H1 (cell line): ENCODE data around the gene CDKN2AIP. TPM values are rescaled to one million over a fixed set of nuclear protein-coding genes. Genes with fewer than 3 reads are reported as not detected.

Experiments
- CTCF ChIA-PET: fragments of 300-600 bp; sonication (Branson Sonifier 250); formaldehyde crosslinking; loops from one replicate; lab custom pipeline; 2021; ENCODE audit not compliant: partially characterized antibody; lab: Charles Lee
- POLR2A ChIA-PET: fragments of 300-600 bp; sonication (Branson Sonifier 250); formaldehyde crosslinking; loops from one replicate; lab custom pipeline; 2021; ENCODE audit warnings: inconsistent platforms; ENCODE audit not compliant: partially characterized antibody; lab: Charles Lee
- DNase-seq, 2 experiments: peaks; one replicate each; pipeline versions ENCODE4 v3.0.0 to v3.0.0-alpha.2; 2010 to 2022; ENCODE audit warnings: low spot score in 2 of 2, low read depth in 1 of 2, mixed read lengths in 1 of 2
- FAIRE-seq: peaks from 2 replicates; lab custom pipeline; 2011; peaks lifted over from hg19 to GRCh38; lab: Jason Lieb, UNC
- H2AFZ ChIP-seq: 2 replicates; pipeline ENCODE4 v1.8.1; 2012; ENCODE audit warnings: low read length, inconsistent platforms
- H2AK5ac ChIP-seq: 2 replicates; pipeline ENCODE4 v1.6.1; 2013; ENCODE audit warnings: low read depth, low read length
- H2BK120ac ChIP-seq: replicated peaks from 2 replicates; pipeline ENCODE3; 2013; ENCODE audit warnings: low read depth, low read length, inconsistent platforms
- H2BK12ac ChIP-seq: 2 replicates; pipeline ENCODE4 v1.6.1; 2013; ENCODE audit warnings: low read depth, low read length
- H2BK15ac ChIP-seq: 2 replicates; pipeline ENCODE4 v1.6.1; 2013; ENCODE audit warnings: low read length
- H2BK20ac ChIP-seq: 2 replicates; pipeline ENCODE4 v1.6.1; 2013; ENCODE audit warnings: low read length
- H2BK5ac ChIP-seq: 2 replicates; pipeline ENCODE4 v1.6.1; 2013; ENCODE audit warnings: low read depth, low read length
- H3K14ac ChIP-seq: 2 replicates; pipeline ENCODE4 v1.6.1; 2013; ENCODE audit warnings: inconsistent platforms; ENCODE audit not compliant: insufficient read length
- H3K18ac ChIP-seq: 2 replicates; pipeline ENCODE4 v1.6.1; 2013; ENCODE audit warnings: low read length; ENCODE audit errors: extremely low read depth
- H3K23ac ChIP-seq: 2 replicates; pipeline ENCODE4 v1.6.1; 2013; ENCODE audit warnings: inconsistent platforms; ENCODE audit not compliant: insufficient read length
- H3K23me2 ChIP-seq: 2 replicates; pipeline ENCODE4 v1.6.1; 2013; ENCODE audit warnings: low read depth, low read length
- H3K27ac ChIP-seq: 2 replicates; pipeline ENCODE4 v1.6.1; 2011; ENCODE audit warnings: low read depth, low read length, inconsistent platforms
- H3K27me3 ChIP-seq, 4 experiments: replicated peaks in 1 of 4; 1 replicate in 1 of 4; 2 replicates in 3 of 4; pipeline versions ENCODE4 v1.6.1 to v1.8.1; 2011 to 2013; ENCODE audit warnings: low read length in 3 of 4, mild to moderate bottlenecking in 3 of 4, inconsistent platforms in 2 of 4, mixed read lengths in 2 of 4, moderate library complexity in 1 of 4; ENCODE audit not compliant: control insufficient read depth in 3 of 4, insufficient read depth in 3 of 4; ENCODE audit errors: extremely low read depth in 1 of 4
- H3K36me3 ChIP-seq, 4 experiments: 2 replicates each; pipeline versions ENCODE4 v1.6.1 to v1.8.1; 2011 to 2013; ENCODE audit warnings: mild to moderate bottlenecking in 4 of 4, low read length in 3 of 4, moderate library complexity in 2 of 4, control low read depth in 1 of 4, inconsistent platforms in 1 of 4; ENCODE audit not compliant: insufficient read depth in 4 of 4, control insufficient read depth in 2 of 4
- H3K4ac ChIP-seq: replicated peaks from 2 replicates; pipeline ENCODE3; 2013; ENCODE audit warnings: low read length, low read depth, mixed read lengths, inconsistent platforms; ENCODE audit not compliant: insufficient read length
- H3K4me1 ChIP-seq, 4 experiments: replicated peaks in 1 of 4; 1 replicate in 1 of 4; 2 replicates in 3 of 4; pipeline versions ENCODE4 v1.6.1 to v1.8.1; 2011 to 2013; ENCODE audit warnings: low read length in 3 of 4, inconsistent platforms in 2 of 4, mixed read lengths in 1 of 4; ENCODE audit not compliant: insufficient read depth in 4 of 4, control insufficient read depth in 3 of 4
- H3K4me2 ChIP-seq, 2 experiments: 2 replicates each; pipeline versions ENCODE4 v1.6.1 to v1.8.1; 2011 to 2013; ENCODE audit warnings: low read depth in 2 of 2, low read length in 2 of 2, control low read depth in 1 of 2, inconsistent platforms in 1 of 2, mild to moderate bottlenecking in 1 of 2; ENCODE audit not compliant: insufficient read depth in 1 of 2
- H3K4me3 ChIP-seq, 4 experiments: fragments of 200-600, 300-600 bp in 1 of 4; sonication (generic), shearing (Covaris generic), sonication (Bioruptor Twin) in 1 of 4; 2 replicates each; pipeline versions ENCODE4 v1.5.1 to v1.8.1; 2011 to 2016; ENCODE audit warnings: low read length in 4 of 4, low read depth in 3 of 4, control low read depth in 2 of 4, inconsistent platforms in 2 of 4, mild to moderate bottlenecking in 2 of 4, mixed read lengths in 1 of 4, moderate library complexity in 1 of 4; ENCODE audit not compliant: insufficient read depth in 2 of 4; ENCODE audit errors: extremely low read depth in 1 of 4
- H3K56ac ChIP-seq: replicated peaks from 2 replicates; pipeline ENCODE3; 2013; ENCODE audit warnings: low read depth, mild to moderate bottlenecking, mixed read lengths, low read length, inconsistent platforms; ENCODE audit not compliant: insufficient read length
- H3K79me1 ChIP-seq: 2 replicates; pipeline ENCODE4 v1.6.1; 2013; ENCODE audit warnings: low read depth, low read length, control low read depth
- H3K79me2 ChIP-seq, 2 experiments: 2 replicates each; pipeline versions ENCODE4 v1.6.1 to v1.8.1; 2012 to 2013; ENCODE audit warnings: low read length in 2 of 2, mild to moderate bottlenecking in 2 of 2, inconsistent platforms in 1 of 2; ENCODE audit not compliant: insufficient read depth in 2 of 2, control insufficient read depth in 1 of 2
- H3K9ac ChIP-seq, 4 experiments: replicated peaks in 1 of 4; 1 replicate in 1 of 4; 2 replicates in 3 of 4; pipeline versions ENCODE4 v1.6.1 to v1.8.1; 2011 to 2013; ENCODE audit warnings: low read depth in 3 of 4, low read length in 3 of 4, control low read depth in 2 of 4, mild to moderate bottlenecking in 2 of 4, moderate library complexity in 2 of 4, inconsistent platforms in 1 of 4; ENCODE audit errors: extremely low read depth in 1 of 4
- H3K9me3 ChIP-seq, 2 experiments: 2 replicates each; pipeline versions ENCODE4 v1.6.1 to v1.8.1; 2012 to 2013; ENCODE audit warnings: mild to moderate bottlenecking in 2 of 2, moderate library complexity in 2 of 2, control low read depth in 1 of 2, inconsistent platforms in 1 of 2, low read depth in 1 of 2, low read length in 1 of 2, mixed read lengths in 1 of 2; ENCODE audit not compliant: insufficient read depth in 2 of 2
- H4K20me1 ChIP-seq, 2 experiments: replicated peaks in 1 of 2; 2 replicates each; pipeline versions ENCODE3 to v1.8.1; 2011 to 2013; ENCODE audit warnings: inconsistent platforms in 2 of 2, low read length in 2 of 2, mild to moderate bottlenecking in 1 of 2; ENCODE audit not compliant: insufficient read depth in 2 of 2, control insufficient read depth in 1 of 2
- H4K5ac ChIP-seq: 2 replicates; pipeline ENCODE4 v1.6.1; 2013; ENCODE audit warnings: low read length, low read depth, mixed read lengths, inconsistent platforms; ENCODE audit not compliant: insufficient read length
- H4K8ac ChIP-seq: 2 replicates; pipeline ENCODE4 v1.8.0; 2013; ENCODE audit warnings: mild to moderate bottlenecking, moderate library complexity, low read length, inconsistent platforms; ENCODE audit not compliant: insufficient read depth; ENCODE audit errors: extremely low read depth
- H4K91ac ChIP-seq: replicated peaks from 2 replicates; pipeline ENCODE3; 2013; ENCODE audit warnings: low read length, mixed read lengths, inconsistent platforms; ENCODE audit not compliant: insufficient read length
- ATF3 ChIP-seq: IDR thresholded peaks from 2 replicates; pipeline ENCODE4 v1.6.1; 2011; ENCODE audit warnings: low read depth, mild to moderate bottlenecking, low read length; ENCODE audit not compliant: insufficient read depth
- WGBS, 2 experiments: shearing (Covaris generic) in 1 of 2; methylation state at CpG; one replicate each; pipeline versions ENCODE4 v1.1.6 to v1.1.7; 2013 to 2015; ENCODE audit warnings: low lambda C conversion rate in 2 of 2, mixed read lengths in 2 of 2, inconsistent platforms in 1 of 2, low coverage in 1 of 2, missing lambda C conversion rate in 1 of 2; ENCODE audit not compliant: insufficient replicate concordance in 2 of 2, insufficient coverage in 1 of 2, insufficient read length in 1 of 2; ENCODE audit errors: extremely low coverage in 1 of 2, missing lambda C conversion rate in 1 of 2; 5-methylcytosine and 5-hydroxymethylcytosine counted together
- polyA plus RNA-seq, 7 experiments: library from polyadenylated mRNA; depleted of rRNA in 3 of 7; stranded (reverse) in 5 of 7; unstranded in 2 of 7; fragments of >200 nt in 5 of 7; fragments of 200-250 nt in 2 of 7; gene quantifications; 1 replicate in 5 of 7; 2 replicates in 1 of 7; 4 replicates in 1 of 7; pipeline versions ENCODE4 v1.2.1 to v1.2.3, GENCODE V29; 2011 to 2013; ENCODE audit warnings: missing spikeins in 2 of 7, mixed read lengths in 2 of 7
- total RNA-seq: library from RNA; stranded (reverse); fragmentation: NEBNext Ultra II Directional; extraction: Animal tissue kit (Norgen Biotek cat#: 25700); gene quantifications from 2 replicates; pipeline ENCODE4 v1.2.1, GENCODE V29; 2021

CDKN2AIP gene
- total and polyA plus RNA-seq, 2 of the 8 experiments (the other 6 are each of a cell fraction or from before 2014, with no cell fraction given) = 6.0 to 14.0 TPM

GRCh38 chr4:183407635-183408464, 36.6 kb upstream of the CDKN2AIP start:
- no peak overlapping the region for H3K18ac ChIP-seq
- no peaks in the 10 kb centered on the region for H3K79me2 ChIP-seq
- no peak overlapping the region for H2BK5ac ChIP-seq
- H4K91ac ChIP-seq = peak overlapping the region; percentile 25
- H3K27me3 ChIP-seq = no peaks in the 10 kb centered on the region
- H3K4me3 ChIP-seq = peak overlapping the region in 3 of 4 experiments; percentile 30 to 51 (median 45); a peak in 6 of 8 replicates
- H2BK12ac ChIP-seq = no peak overlapping the region
- no peaks in the 10 kb centered on the region for H3K79me1 ChIP-seq
- H3K4me2 ChIP-seq = peak overlapping the region; percentile 54 to 79; a peak in 2 of 4 replicates
- H3K4ac ChIP-seq = no peak overlapping the region
- no peak overlapping the region for H2BK120ac ChIP-seq
- H4K8ac ChIP-seq = peak overlapping the region; percentile 87; the same call in 1 of the 2 replicates
- FAIRE-seq = no peak
- H4K20me1 ChIP-seq = no peaks in the 10 kb centered on the region
- H3K56ac ChIP-seq = no peak overlapping the region
- H3K14ac ChIP-seq = no peak overlapping the region
- no peaks in the 10 kb centered on the region for H3K36me3 ChIP-seq
- WGBS, 2 experiments = 88% methylated on average over 4 of the region's 8 CpGs; no CpG with 5 or more reads in 1 of the 2 experiments
- CTCF ChIA-PET = interaction anchor here (0.6 to 3.3 kb wide), 30 partner anchors 8 to 637 kb away, joined by 3 to 20 read pairs (median 4); no protein-coding TSS in a partner anchor
- H3K9ac ChIP-seq = peak overlapping the region in 2 of 4 experiments; percentile 74 to 76; a peak in 2 of 7 replicates
- POLR2A ChIA-PET = interaction anchor here (0.9 to 1.9 kb wide), 4 partner anchors 9 to 36 kb away, joined by 3 to 9 read pairs (median 4); partner anchors contain the start of gene CDKN2AIP
- no peaks in the 10 kb centered on the region for H3K4me1 ChIP-seq
- no peaks in the 10 kb centered on the region for H3K23me2 ChIP-seq
- H3K27ac ChIP-seq = no peak overlapping the region
- H3K23ac ChIP-seq = no peak overlapping the region
- H2AK5ac ChIP-seq = no peak overlapping the region
- H4K5ac ChIP-seq = peak overlapping the region; percentile 58
- no peaks in the 10 kb centered on the region for H3K9me3 ChIP-seq
- no peak for DNase-seq
- 0 out of 2 replicates have a peak overlapping the region, but pooled peaks have one; percentile 98 for H2AFZ ChIP-seq
- no peak overlapping the region for H2BK20ac ChIP-seq
- no peak overlapping the region for H2BK15ac ChIP-seq
- no peak for TF ChIP-seq ATF3
